Body of pancreas (tissue), 4 donors: ENCODE measurements around the gene TEFM.

ENCODE experiments used
- CTCF ChIP-seq, 7 experiments: fragments of 450-650 bp in 4 of 7; fragments of 200-600 bp in 3 of 7; sonication (generic) in 3 of 7; IDR thresholded peaks; one replicate each; pipeline ENCODE4 v1.5.1; 2016 to 2019; ENCODE audit warnings: antibody characterized with exemption in 7 of 7
- POLR2A ChIP-seq, 3 donors: fragments of 450-650 bp; IDR thresholded peaks; one replicate each; pipeline ENCODE4 v1.6.1; 2016; ENCODE audit warnings: antibody characterized with exemption in 3 of 3, mild to moderate bottlenecking in 2 of 3

- TF ChIP-seq CTCF (IDR thresholded peaks at IDR 0.05) = no peak
- no peak for TF ChIP-seq POLR2A (IDR thresholded peaks at IDR 0.05)
Measured at GRCh38 chr17:30864636-30865035, 41.4 kb downstream of the TEFM start.
